ENCODE results near the gene PSME2. TPM values are rescaled to one million over a fixed set of nuclear protein-coding genes. Genes with fewer than 3 reads are reported as not detected.

The PSME2 gene
- total and polyA plus RNA-seq, 2 of the 13 experiments (the other 11 are each of a cell fraction or from before 2014, with no cell fraction given), result 332 to 716 TPM

- TF ChIP-seq ETV6 (CRISPR knock-in tag; conservative IDR thresholded peaks at IDR 0.05) (no peak), ARHGAP35 (CRISPR knock-in tag; IDR thresholded peaks at IDR 0.05; ENCODE audit: borderline replicate concordance) (no peak), ZNF713 (CRISPR knock-in tag; IDR thresholded peaks at IDR 0.05) (no peak), SP1 (IDR thresholded peaks at IDR 0.05) (no peak), SP1 (CRISPR knock-in tag; IDR thresholded peaks at IDR 0.05) (no peak), NFAT5 (CRISPR knock-in tag; IDR thresholded peaks at IDR 0.05) (no peak), HOXA5 (CRISPR knock-in tag; IDR thresholded peaks at IDR 0.05) (no peak), MAZ (IDR thresholded peaks at IDR 0.05; ENCODE audit: borderline replicate concordance, low read depth, low read length) (no peak), MAZ (CRISPR knock-in tag; IDR thresholded peaks at IDR 0.05; ENCODE audit: low read depth) (no peak), ZNF772 (CRISPR knock-in tag; IDR thresholded peaks at IDR 0.05) (no peak), PRPF4 (IDR thresholded peaks at IDR 0.05; ENCODE audit: low read depth, low read length, poor library complexity, severe bottlenecking) (peak; percentile 9), RNF219 (CRISPR knock-in tag; IDR thresholded peaks at IDR 0.05) (no peak), EHMT2 (IDR thresholded peaks at IDR 0.05; ENCODE audit: borderline replicate concordance, low read depth, low read length) (no peak), SP140L (CRISPR knock-in tag; IDR thresholded peaks at IDR 0.05; ENCODE audit: borderline replicate concordance) (no peak), ELF4 (CRISPR knock-in tag; IDR thresholded peaks at IDR 0.05; ENCODE audit: borderline replicate concordance) (no peak), NPAS2 (CRISPR knock-in tag; IDR thresholded peaks at IDR 0.05; ENCODE audit: borderline replicate concordance) (no peak), PRDM10 (CRISPR knock-in tag; IDR thresholded peaks at IDR 0.05; ENCODE audit: low read depth) (no peak), KLF13 (CRISPR knock-in tag; IDR thresholded peaks at IDR 0.05) (no peak), GZF1 (CRISPR knock-in tag; IDR thresholded peaks at IDR 0.05) (no peak), ZBTB3 (CRISPR knock-in tag; IDR thresholded peaks at IDR 0.05; ENCODE audit: borderline replicate concordance, low read depth) (0 out of 2 replicates have a peak, but pooled peaks have one; percentile 18), ZSCAN9 (CRISPR knock-in tag; IDR thresholded peaks at IDR 0.05; ENCODE audit: borderline replicate concordance) (no peak)
Measured at GRCh38 chr14:24194873-24195185, 48.4 kb upstream of the PSME2 start (continued).
